T1000 (cell line): ENCODE measurements around the gene FANCL.
"Not testable (repeated sequence)": the region's sequence is repeated elsewhere in the genome, so short reads cannot be mapped to it uniquely, and the experiment has no call there.

Source experiments
- DNase-seq: peaks from one replicate; lab custom pipeline; 2025; ENCODE audit warnings: mixed read lengths; lab: John Stamatoyannopoulos, UW

Gene FANCL

GRCh38 chr2:58204195-58204959 lies 36.7 kb downstream of the FANCL start:
- DNase-seq = no peak

- no peak for DNase-seq
Observed at GRCh38 chr2:58203018-58203417, 38.1 kb downstream of the FANCL start.

- no peak for DNase-seq
Observed at GRCh38 chr2:58202404-58202803, 38.7 kb downstream of the FANCL start.

GRCh38 chr2:58197894-58198293 lies 43.2 kb downstream of the FANCL start:
- no peak for DNase-seq

- DNase-seq = no peak
Observed at GRCh38 chr2:58195662-58196061, 45.5 kb downstream of the FANCL start.

GRCh38 chr2:58194458-58194857 lies 46.7 kb downstream of the FANCL start:
- DNase-seq = no peak

- DNase-seq = not testable (repeated sequence)
Observed at GRCh38 chr2:58187022-58187421, 54.1 kb downstream of the FANCL start.

GRCh38 chr2:58186501-58186900 lies 54.6 kb downstream of the FANCL start:
- no peak for DNase-seq

GRCh38 chr2:58182527-58182926 lies 58.6 kb downstream of the FANCL start:
- DNase-seq = no peak

GRCh38 chr2:58180635-58181034 lies 60.5 kb downstream of the FANCL start:
- DNase-seq = no peak

- DNase-seq = not testable (repeated sequence)
Observed at GRCh38 chr2:58180175-58180574, 61.0 kb downstream of the FANCL start.

- DNase-seq = not testable (repeated sequence)
Observed at GRCh38 chr2:58177187-58177586, 63.9 kb downstream of the FANCL start.

GRCh38 chr2:58171831-58172230 lies 69.3 kb downstream of the FANCL start:
- not testable (repeated sequence) for DNase-seq

- DNase-seq = not testable (repeated sequence)
Observed at GRCh38 chr2:58170334-58170933, 70.7 kb downstream of the FANCL start.

GRCh38 chr2:58169845-58170244 lies 71.3 kb downstream of the FANCL start:
- DNase-seq = not testable (repeated sequence)

- not testable (repeated sequence) for DNase-seq
Observed at GRCh38 chr2:58168130-58168529, 73.0 kb downstream of the FANCL start.

GRCh38 chr2:58163913-58164312 lies 77.2 kb downstream of the FANCL start:
- no peak for DNase-seq

GRCh38 chr2:58158481-58158880 lies 82.6 kb downstream of the FANCL start:
- DNase-seq = no peak

GRCh38 chr2:58157754-58158153 lies 83.4 kb downstream of the FANCL start:
- no peak for DNase-seq

GRCh38 chr2:58156780-58157179 lies 84.3 kb downstream of the FANCL start:
- no peak for DNase-seq

GRCh38 chr2:58155160-58155778 lies 85.9 kb downstream of the FANCL start:
- DNase-seq = no peak

- DNase-seq = no peak
Observed at GRCh38 chr2:58146707-58147106, 94.4 kb downstream of the FANCL start.

GRCh38 chr2:58145769-58146168 lies 95.4 kb downstream of the FANCL start:
- not testable (repeated sequence) for DNase-seq
